WTC11 (cell line): ENCODE measurements around the gene ZMIZ1.

Source experiments
- CTCF ChIP-seq: fragments of 200-600 bp; IDR thresholded peaks from 2 replicates; pipeline ENCODE4 v1.8.0; 2022; ENCODE audit warnings: antibody characterized with exemption
- SP1 ChIP-seq: sonication (generic); formaldehyde crosslinking; conservative IDR thresholded peaks from 2 replicates; pipeline ENCODE4 v1.8.1; 2022; ENCODE audit warnings: missing genetic modification reagents

GRCh38 chr10:79192677-79193003, 123.9 kb downstream of the ZMIZ1 start:
- no peak for TF ChIP-seq CTCF
- TF ChIP-seq SP1 (CRISPR knock-in tag): no peak
